PC-3 (cell line): ENCODE data around the gene NKD2.

Experiments
- CTCF ChIP-seq: fragments of 300-600 bp; sonication (generic); conservative IDR thresholded peaks from 2 replicates; pipeline ENCODE4 v1.5.1; 2017; ENCODE audit warnings: antibody characterized with exemption, low read depth, mild to moderate bottlenecking, low read length
- EZH2 ChIP-seq: fragments of 300-600 bp; sonication (generic); IDR thresholded peaks from one replicate; pipeline ENCODE4 v1.6.1; 2017; ENCODE audit warnings: antibody characterized with exemption, mild to moderate bottlenecking, low read length; ENCODE audit not compliant: unreplicated experiment

GRCh38 chr5:961711-962240 lies 46.8 kb upstream of the NKD2 start:
- no peak for TF ChIP-seq CTCF
- TF ChIP-seq EZH2, result no peak
